ENCODE measurements around the gene ETFA. TPM values are rescaled to one million over a fixed set of nuclear protein-coding genes. Genes with fewer than 3 reads are reported as not detected.

ETFA gene
- total RNA-seq, 3 donors from 2014 or later, result 172 to 286 (median 213) TPM

DNA sequence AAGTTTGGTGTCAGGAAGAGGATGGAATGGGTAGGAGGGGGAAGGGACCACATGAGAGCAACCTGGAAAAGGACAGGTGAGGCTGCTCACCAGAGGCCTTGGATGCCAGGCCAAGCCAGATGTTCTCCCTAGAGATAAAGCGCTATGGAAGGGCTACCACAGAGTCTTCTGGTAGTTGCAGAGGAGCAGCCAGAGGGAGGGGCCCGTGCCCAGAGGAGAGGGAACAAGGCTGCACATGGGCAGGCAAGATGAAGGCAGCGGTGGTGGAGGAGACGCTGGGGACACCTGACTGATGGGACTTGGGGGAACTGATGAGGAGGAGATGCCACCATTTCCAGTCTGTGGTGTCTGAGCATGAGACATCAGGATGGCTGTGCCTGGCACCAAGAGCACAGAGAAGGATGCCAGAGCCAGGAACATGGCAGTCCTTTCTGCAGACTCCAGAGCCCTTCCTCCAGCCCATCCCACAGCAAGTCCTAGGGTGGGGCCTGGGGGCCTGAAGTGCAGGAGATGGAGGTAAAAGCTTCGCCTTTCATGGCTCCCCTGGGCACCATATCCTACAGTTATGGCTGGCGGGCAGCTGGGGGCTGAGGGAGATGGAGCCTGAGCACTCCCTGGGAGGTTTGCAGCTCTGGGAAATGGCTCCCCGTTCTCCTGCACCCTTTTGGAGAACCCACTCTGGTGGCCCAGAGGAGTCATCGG lies 103.0 kb downstream of the ETFA start:
- H3K4me3 ChIP-seq, result no peak overlapping the region
- DNase-seq (no peak), ATAC-seq (no peak)
- H3K4me1 ChIP-seq (ENCODE audit: low read depth), result no peaks in the 10 kb centered on the region
- intact Hi-C loops (cut with DNase I, micrococcal nuclease), result loop anchor here in 1 of 2 donors (10.0 kb wide), 1 partner anchor 117 kb away; no protein-coding TSS in a partner anchor
- TF ChIP-seq, protein P1, sequence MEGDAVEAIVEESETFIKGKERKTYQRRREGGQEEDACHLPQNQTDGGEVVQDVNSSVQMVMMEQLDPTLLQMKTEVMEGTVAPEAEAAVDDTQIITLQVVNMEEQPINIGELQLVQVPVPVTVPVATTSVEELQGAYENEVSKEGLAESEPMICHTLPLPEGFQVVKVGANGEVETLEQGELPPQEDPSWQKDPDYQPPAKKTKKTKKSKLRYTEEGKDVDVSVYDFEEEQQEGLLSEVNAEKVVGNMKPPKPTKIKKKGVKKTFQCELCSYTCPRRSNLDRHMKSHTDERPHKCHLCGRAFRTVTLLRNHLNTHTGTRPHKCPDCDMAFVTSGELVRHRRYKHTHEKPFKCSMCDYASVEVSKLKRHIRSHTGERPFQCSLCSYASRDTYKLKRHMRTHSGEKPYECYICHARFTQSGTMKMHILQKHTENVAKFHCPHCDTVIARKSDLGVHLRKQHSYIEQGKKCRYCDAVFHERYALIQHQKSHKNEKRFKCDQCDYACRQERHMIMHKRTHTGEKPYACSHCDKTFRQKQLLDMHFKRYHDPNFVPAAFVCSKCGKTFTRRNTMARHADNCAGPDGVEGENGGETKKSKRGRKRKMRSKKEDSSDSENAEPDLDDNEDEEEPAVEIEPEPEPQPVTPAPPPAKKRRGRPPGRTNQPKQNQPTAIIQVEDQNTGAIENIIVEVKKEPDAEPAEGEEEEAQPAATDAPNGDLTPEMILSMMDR (IDR thresholded peaks at IDR 0.05), result no peak
- H3K9me3 ChIP-seq, result no peaks in the 10 kb centered on the region
- no peaks in the 10 kb centered on the region for H3K36me3 ChIP-seq (ENCODE audit: low read depth)

DNA sequence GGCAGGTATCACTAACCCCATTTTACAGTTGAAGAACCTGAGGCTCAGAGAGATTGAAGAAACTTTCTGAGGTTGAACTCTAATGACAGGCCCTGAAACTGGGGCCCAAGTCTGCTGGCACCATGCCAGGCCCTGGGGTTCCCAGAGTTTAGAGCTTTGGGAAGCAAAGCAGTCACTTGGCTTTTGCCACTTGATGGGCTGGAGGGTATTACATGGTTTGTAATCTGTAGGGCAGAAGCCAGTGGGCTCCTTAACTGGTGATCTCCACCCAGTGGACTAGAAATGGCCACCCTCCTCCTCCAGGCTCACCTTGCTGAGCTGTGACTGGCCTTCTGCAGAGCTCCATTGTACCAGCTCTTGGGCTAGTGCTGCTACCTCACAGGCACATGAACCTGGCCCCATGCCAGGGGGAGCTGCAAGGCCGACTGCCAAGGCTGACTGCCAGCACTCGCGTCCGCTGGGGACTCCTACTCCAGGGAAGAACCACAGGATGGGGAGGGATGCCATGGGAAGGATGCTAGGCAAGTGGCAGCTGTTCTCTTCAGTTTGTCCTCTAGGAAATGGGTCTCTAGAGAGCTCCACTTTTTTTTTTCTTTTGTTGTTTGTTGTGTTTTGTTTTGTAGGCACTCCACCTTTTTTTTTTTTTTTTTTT lies 104.8 kb downstream of the ETFA start:
- intact Hi-C loops (cut with DNase I, micrococcal nuclease), result loop anchor here in 1 of 2 donors (10.0 kb wide), 1 partner anchor 118 kb away; no protein-coding TSS in a partner anchor
- ATAC-seq (peak; percentile 24), DNase-seq (peak in 2 of 3 donors; percentile 65 to 66)
- H3K9me3 ChIP-seq, result no peaks in the 10 kb centered on the region
- H3K36me3 ChIP-seq (ENCODE audit: low read depth), result no peaks in the 10 kb centered on the region
- H3K4me1 ChIP-seq (ENCODE audit: low read depth), result no peaks in the 10 kb centered on the region
- TF ChIP-seq, protein P1 (IDR thresholded peaks at IDR 0.05), result no peak
- no peak overlapping the region for H3K4me3 ChIP-seq

DNA sequence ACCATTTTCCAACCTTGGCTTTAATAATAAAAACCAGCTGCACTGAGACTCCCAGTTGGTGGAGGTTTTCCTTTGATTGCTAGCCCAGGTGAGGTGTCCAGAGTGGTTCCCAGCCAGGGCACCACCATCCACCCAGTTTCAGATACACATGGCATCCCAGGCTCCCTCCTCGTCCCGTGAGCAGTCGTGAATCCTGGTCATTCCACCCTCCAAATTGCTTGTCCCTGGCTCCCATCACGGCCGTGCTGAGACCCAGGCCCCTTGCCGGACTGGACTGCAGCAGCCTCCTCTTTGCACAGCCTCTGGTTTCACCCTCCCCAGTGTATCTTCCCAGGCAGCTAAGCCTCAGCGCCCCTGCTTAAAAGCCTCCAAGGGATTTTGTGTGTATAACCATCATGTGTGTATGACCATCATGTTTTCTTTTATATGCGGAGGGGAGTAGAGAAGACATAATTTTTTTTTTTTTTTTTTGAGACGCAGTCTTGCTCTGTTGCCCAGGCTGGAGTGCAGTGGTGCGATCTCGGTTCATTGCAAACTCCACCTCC lies 106.3 kb downstream of the ETFA start:
- Histone ChIP-seq H3K4me1 (ENCODE audit: low read depth) (no peaks in the 10 kb centered on the region), H3K9me3 (no peaks in the 10 kb centered on the region), H3K4me3 (no peak overlapping the region), H3K36me3 (ENCODE audit: low read depth) (no peaks in the 10 kb centered on the region)
- intact Hi-C loops (cut with DNase I, micrococcal nuclease), result loop anchor here in 1 of 2 donors (10.0 kb wide), 1 partner anchor 120 kb away; no protein-coding TSS in a partner anchor
- TF ChIP-seq, protein P1 (IDR thresholded peaks at IDR 0.05), result no peak
- DNase-seq, result no peak
- ATAC-seq, result no peak

DNA sequence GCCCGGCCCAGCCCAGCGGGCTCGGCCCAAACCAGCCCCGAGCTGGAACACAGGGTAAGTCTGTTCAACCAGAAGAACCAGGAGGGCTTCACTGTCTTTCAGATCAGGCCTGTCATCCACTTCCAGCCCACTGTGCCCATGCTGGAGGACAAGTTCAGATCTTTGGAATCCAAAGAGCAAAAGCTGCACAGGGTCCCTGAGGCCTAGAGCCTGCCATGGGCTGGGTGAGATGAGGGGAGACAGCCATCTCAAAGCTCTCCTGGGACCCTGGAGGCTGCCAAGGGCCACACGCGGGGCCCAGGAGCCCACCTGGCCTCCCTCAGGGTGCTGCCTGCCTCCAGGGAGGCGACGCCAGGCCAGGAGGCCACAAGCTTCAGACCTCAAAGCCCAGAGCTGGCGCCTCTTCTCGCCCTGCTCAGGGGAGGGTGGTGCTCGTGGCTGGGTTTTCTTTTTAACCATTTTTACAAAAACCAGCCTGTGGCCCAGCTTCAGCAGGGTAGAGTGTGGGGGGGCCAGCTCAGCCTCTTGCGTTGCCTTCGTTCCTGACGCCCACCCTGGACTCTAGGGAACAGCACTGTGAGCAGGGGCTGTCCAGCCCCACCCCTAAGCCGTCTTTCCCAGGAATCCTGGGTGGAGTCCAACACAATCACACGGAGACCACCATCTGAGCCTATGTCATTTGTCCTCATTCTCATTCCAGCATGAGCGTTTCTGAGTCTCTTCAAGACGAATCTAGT lies 107.0 kb downstream of the ETFA start:
- Histone ChIP-seq H3K9me3 (no peaks in the 10 kb centered on the region), H3K4me1 (ENCODE audit: low read depth) (no peaks in the 10 kb centered on the region), H3K36me3 (ENCODE audit: low read depth) (no peaks in the 10 kb centered on the region), H3K4me3 (no peak overlapping the region)
- ATAC-seq, result no peak
- TF ChIP-seq, protein P1 (IDR thresholded peaks at IDR 0.05), result no peak
- intact Hi-C loops (cut with DNase I, micrococcal nuclease), result loop anchor here in 1 of 2 donors (10.0 kb wide), 1 partner anchor 121 kb away; no protein-coding TSS in a partner anchor
- DNase-seq, result no peak

DNA sequence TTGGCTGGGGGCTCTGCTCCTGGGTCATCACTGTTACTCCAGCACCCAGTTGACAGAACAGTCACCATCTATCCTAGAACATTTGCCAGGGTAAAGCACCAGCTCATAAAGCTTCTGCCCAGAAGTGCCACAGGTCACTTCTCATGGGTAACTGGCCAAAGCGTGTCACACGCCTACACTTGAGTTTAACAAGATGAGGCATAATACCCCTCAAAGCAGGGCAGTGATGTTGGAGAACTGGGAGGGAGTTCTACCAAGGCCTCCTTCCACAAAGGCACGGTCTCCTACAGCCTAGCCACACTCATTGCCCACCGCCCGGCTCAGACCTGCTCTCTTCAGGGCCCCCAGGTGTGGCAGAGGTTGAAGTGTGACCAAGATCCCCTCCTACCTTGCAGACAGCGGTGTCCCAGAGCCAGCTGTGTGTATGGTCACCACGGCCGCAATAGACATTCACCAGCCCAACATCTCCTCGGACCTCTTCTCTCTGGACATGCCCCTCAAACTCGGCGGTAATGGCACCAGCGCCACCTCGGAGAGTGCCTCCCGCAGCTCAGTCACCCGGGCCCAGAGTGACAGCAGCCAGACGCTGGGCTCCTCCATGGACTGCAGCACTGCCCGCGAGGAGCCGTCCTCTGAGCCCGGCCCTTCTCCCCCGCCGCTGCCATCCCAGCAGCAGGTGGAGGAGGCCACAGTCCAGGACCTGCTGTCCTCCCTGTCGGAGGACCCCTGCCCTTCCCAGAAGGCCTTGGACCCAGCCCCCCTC lies 107.7 kb downstream of the ETFA start:
- TF ChIP-seq, protein P1 (IDR thresholded peaks at IDR 0.05), result no peak
- no peak overlapping the region for H3K4me3 ChIP-seq
- intact Hi-C loops (cut with DNase I, micrococcal nuclease), result loop anchor here in 1 of 2 donors (10.0 kb wide), 1 partner anchor 121 kb away; no protein-coding TSS in a partner anchor
- H3K36me3 ChIP-seq (ENCODE audit: low read depth), result no peaks in the 10 kb centered on the region
- no peaks in the 10 kb centered on the region for H3K4me1 ChIP-seq (ENCODE audit: low read depth)
- ATAC-seq, result no peak
- H3K9me3 ChIP-seq, result no peaks in the 10 kb centered on the region
- no peak for DNase-seq

All from mucosa of descending colon (tissue), 3 donors.